Heart left ventricle (tissue), 16 donors: ENCODE measurements around the gene CSRP3. TPM values are rescaled to one million over a fixed set of nuclear protein-coding genes. Genes with fewer than 3 reads are reported as not detected.

Experiments
- ATAC-seq, 4 donors: fragments of 200-7000 bp; cut with Tn5 transposase; one replicate each; pipeline ENCODE4 v1.9.1; 2020 to 2022; ENCODE audit warnings: moderate library complexity in 4 of 4, mild to moderate bottlenecking in 3 of 4, moderate number of reproducible peaks in 1 of 4
- DNase-seq, 5 donors: peaks; one replicate each; pipeline ENCODE4 v3.0.0-alpha.2; 2020
- H3K27ac ChIP-seq, 12 donors: fragments of 200-600 bp; sonication (generic) in 4 of 12; one replicate each; pipeline versions ENCODE4 v1.5.0 to v1.8.0; 2016 to 2022; ENCODE audit warnings: mild to moderate bottlenecking in 2 of 12
- H3K27me3 ChIP-seq, 9 donors: fragments of 200-600 bp; sonication (generic) in 2 of 9; one replicate each; pipeline versions ENCODE4 v1.5.1 to v1.8.0; 2016 to 2022; ENCODE audit warnings: mild to moderate bottlenecking in 3 of 9
- H3K36me3 ChIP-seq, 9 donors: fragments of 200-600 bp; sonication (generic) in 2 of 9; one replicate each; pipeline versions ENCODE4 v1.5.0 to v1.8.0; 2018 to 2022; ENCODE audit warnings: mild to moderate bottlenecking in 2 of 9
- H3K4me1 ChIP-seq, 12 donors: fragments of 200-600 bp; sonication (generic) in 4 of 12; one replicate each; pipeline versions ENCODE4 v1.5.0 to v1.8.0; 2016 to 2022; ENCODE audit warnings: mild to moderate bottlenecking in 3 of 12
- H3K4me3 ChIP-seq, 12 donors: fragments of 200-600 bp; sonication (generic) in 4 of 12; one replicate each; pipeline versions ENCODE4 v1.5.0 to v1.8.0; 2017 to 2022; ENCODE audit warnings: mild to moderate bottlenecking in 9 of 12, moderate library complexity in 4 of 12
- H3K9me3 ChIP-seq, 12 donors: fragments of 200-600 bp; sonication (generic) in 4 of 12; one replicate each; pipeline versions ENCODE4 v1.5.0 to v1.8.0; 2016 to 2022; ENCODE audit warnings: mild to moderate bottlenecking in 1 of 12
- CTCF ChIP-seq, 12 donors: fragments of 200-600 bp; sonication (generic) in 4 of 12; IDR thresholded peaks; one replicate each; pipeline versions ENCODE4 v1.5.0 to v1.8.0; 2018 to 2022; ENCODE audit warnings: antibody characterized with exemption in 12 of 12, mild to moderate bottlenecking in 5 of 12
- POLR2A ChIP-seq, 2 donors: fragments of 450-650 bp; IDR thresholded peaks; one replicate each; pipeline ENCODE4 v1.6.1; 2017; ENCODE audit warnings: antibody characterized with exemption in 2 of 2, mild to moderate bottlenecking in 2 of 2, moderate library complexity in 2 of 2
- WGBS, 4 donors: extraction: QIAGEN DNeasy Blood & Tissue Kit in 2 of 4; methylation state at CpG; one replicate each; pipeline versions ENCODE4 v1.1.5 to v1.1.7; 2013 to 2018; 5-methylcytosine and 5-hydroxymethylcytosine counted together
- intact Hi-C, 10 donors: fragments of 100-400 bp; cut with DNase I; formaldehyde crosslinking; loops; one replicate each; pipeline versions ENCODE4 v1.11.1 to v1.14.2; 2022
- polyA plus RNA-seq, 2 donors: library from polyadenylated mRNA; stranded (reverse); fragments of 200-250 nt; gene quantifications; one replicate each; pipeline ENCODE4 v1.2.3, GENCODE V29; 2013
- total RNA-seq, 9 donors: library from RNA; depleted of rRNA in 2 of 9; stranded (reverse); fragments of >200 nt in 2 of 9; fragmentation: NEBNext Ultra II Directional in 3 of 9; extraction: Animal tissue kit (Norgen Biotek cat#: 25700) in 3 of 9; gene quantifications; one replicate each; pipeline versions ENCODE4 v1.1.0 to v1.2.4, GENCODE V29; 2016 to 2023
- donor health status: ischemic (EF 13 %, LVEDD 7.1; RV severe dilation, severe dysfunction).
- donor health status: healthy with polysubstance abuse.
- donor health status: DM: no; HTN: yes; CAD: no.
- donor health status: DM: no; HTN: no; CAD: no.
- donor health status: ischemic (EF 25% LVEDD 6.9; RV normal size, moderate dysfunction).
- donor health status: ischemic (EF 25% LVEDD 5.7; RV mildly dilated, moderate dysfunction).
- donor health status: healthy.
- donor health status: DM: yes; HTN: yes; CAD: no.
- donor health status: ischemic (EF 35%, LVEDD 5.7; RV mildly dilated, moderate dysfunction).
- donor health status: nonischemic (EF 11% LVEDD 7.7; RV severe dilation, severe dysfunction).
- donor health status: DM: yes; HTN: yes; CAD: no.
- donor health status: PGD.
- donor health status: ischemic (EF 29% LVEDD 5.4; RV normal size, mild dysfunction).
- donor health status: nonischemic (EF 23%, LVEDD 6.1; RV moderate dilation, normal function).

The CSRP3 gene
- total and polyA plus RNA-seq, 11 donors = 988 to 3,521 (median 2,178) TPM

DNA sequence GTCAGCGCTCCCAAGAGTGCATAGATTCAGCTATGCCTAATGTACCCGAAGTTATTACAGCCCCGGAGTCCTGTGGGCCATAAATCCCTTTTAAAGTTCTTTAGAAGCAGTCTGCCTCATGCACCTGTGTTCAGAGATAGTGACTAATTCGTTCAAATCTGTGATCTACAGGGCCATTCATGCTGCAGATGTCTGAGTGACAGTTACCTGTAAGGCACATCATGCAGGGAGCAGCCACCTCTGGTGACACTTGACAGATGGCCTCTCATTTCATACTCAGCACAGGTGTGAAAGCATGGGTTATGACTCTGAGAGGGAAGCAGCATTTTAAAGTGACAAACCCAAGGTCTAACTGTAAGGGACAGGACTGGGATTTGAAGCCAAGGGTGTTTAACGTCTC, 41.4 kb upstream of the CSRP3 start:
- no peak for DNase-seq
- H3K36me3 ChIP-seq = no peaks in the 10 kb centered on the region
- H3K4me3 ChIP-seq = no peak overlapping the region
- H3K27ac ChIP-seq = no peak overlapping the region
- no peak for ATAC-seq
- no peaks in the 10 kb centered on the region for H3K9me3 ChIP-seq
- H3K4me1 ChIP-seq = peaks cover 0 to 43% (median 17%) of the 10 kb centered on the region in 12 donors
- intact Hi-C loops = loop anchor here in 3 of 10 donors (5.0 to 10.0 kb wide), 5 partner anchors 51 to 168 kb away; partner anchors contain the start of gene ZDHHC13 (in 1 of the 3)
- peaks cover 0 to 41% (median 22%) of the 10 kb centered on the region in 9 donors for H3K27me3 ChIP-seq
- WGBS, 4 donors = 66 to 74% (median 71%) methylated on average over 5 of the region's 5 CpGs
- TF ChIP-seq POLR2A (IDR thresholded peaks at IDR 0.05) (no peak), CTCF (IDR thresholded peaks at IDR 0.05) (no peak)

DNA sequence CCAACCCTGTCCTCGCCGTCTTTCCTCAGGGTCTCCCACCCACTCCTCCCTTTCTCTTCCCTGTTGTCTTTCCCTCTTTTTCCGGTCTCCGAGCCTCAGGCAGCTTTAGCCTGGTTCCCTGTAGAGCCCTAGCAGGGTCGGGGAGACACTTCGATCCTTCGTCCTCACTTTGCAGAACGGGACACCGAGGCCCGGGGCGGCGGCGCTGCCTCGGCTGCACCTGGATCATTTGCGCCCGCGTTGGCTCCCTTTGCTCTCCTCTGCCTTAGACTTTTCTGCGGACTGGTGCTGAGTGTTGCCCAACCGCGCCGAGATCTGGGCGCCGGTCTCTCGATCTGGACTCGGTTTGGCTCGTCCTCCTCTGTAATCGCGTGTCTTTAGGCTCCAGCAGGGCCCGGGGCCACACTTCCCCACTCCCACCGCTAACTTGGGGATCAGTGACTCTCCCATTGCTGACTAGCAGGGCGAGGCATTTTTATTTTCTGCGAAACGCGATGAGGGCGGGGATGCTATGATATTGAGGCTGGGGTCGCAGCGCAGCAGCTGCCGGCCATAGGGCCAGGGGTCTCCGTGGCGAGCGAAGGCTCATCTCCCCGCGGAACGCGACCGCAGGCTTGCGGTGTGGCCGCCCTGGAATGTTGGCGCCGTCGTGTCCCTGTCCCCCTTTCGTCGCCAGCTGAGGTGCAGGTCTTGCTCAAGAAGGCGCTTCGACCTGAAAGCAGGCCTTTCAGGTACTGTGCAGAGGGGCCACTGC, 40.6 kb upstream of the CSRP3 start:
- WGBS, 4 donors = 12 to 25% (median 15%) methylated on average over 14 to 55 of the region's 55 CpGs
- Histone ChIP-seq H3K4me3 (peak overlapping the region; percentile 52 to 86 (median 68)), H3K27ac (no peak overlapping the region), H3K9me3 (no peaks in the 10 kb centered on the region), H3K4me1 (peaks cover 0 to 43% (median 19%) of the 10 kb centered on the region in 12 donors), H3K27me3 (peaks cover 0 to 41% (median 22%) of the 10 kb centered on the region in 9 donors), H3K36me3 (no peaks in the 10 kb centered on the region)
- ATAC-seq (peak in 1 of 4 donors; percentile 4), DNase-seq (peak in 1 of 5 donors; percentile 23)
- intact Hi-C loops = loop anchor here in 3 of 10 donors (5.0 to 10.0 kb wide), 5 partner anchors 50 to 168 kb away; partner anchors contain the start of gene ZDHHC13 (in 1 of the 3)
- no peak for TF ChIP-seq CTCF (IDR thresholded peaks at IDR 0.05)
- TF ChIP-seq POLR2A (IDR thresholded peaks at IDR 0.05) = no peak

GRCh38 chr11:19241260-19242178, 39.7 kb upstream of the CSRP3 start:
- 1 to 2% (median 1%) methylated on average over 53 to 92 of the region's 92 CpGs for WGBS, 4 donors
- peaks cover 0 to 41% (median 22%) of the 10 kb centered on the region in 9 donors for H3K27me3 ChIP-seq
- H3K4me1 ChIP-seq = peaks cover 0 to 43% (median 19%) of the 10 kb centered on the region in 12 donors
- intact Hi-C loops = loop anchor here in 4 of 10 donors (2.0 to 10.0 kb wide), 6 partner anchors 41 to 167 kb away; partner anchors contain the start of genes CSRP3 (in 1 of the 4) and ZDHHC13 (in 1 of the 4)
- no peaks in the 10 kb centered on the region for H3K9me3 ChIP-seq
- H3K36me3 ChIP-seq = no peaks in the 10 kb centered on the region
- TF ChIP-seq CTCF (IDR thresholded peaks at IDR 0.05) = no peak
- TF ChIP-seq POLR2A (IDR thresholded peaks at IDR 0.05) = no peak
- peak in 3 of 4 donors; percentile 34 to 66 (median 55) for ATAC-seq
- DNase-seq = peak in 4 of 5 donors; percentile 23 to 68 (median 38)
- H3K4me3 ChIP-seq = peak overlapping the region; percentile 52 to 86 (median 68)
- peak overlapping the region in 1 of 12 donors; percentile 43 for H3K27ac ChIP-seq
